ENCODE results near the gene NCEH1.

- TF ChIP-seq, protein P1, sequence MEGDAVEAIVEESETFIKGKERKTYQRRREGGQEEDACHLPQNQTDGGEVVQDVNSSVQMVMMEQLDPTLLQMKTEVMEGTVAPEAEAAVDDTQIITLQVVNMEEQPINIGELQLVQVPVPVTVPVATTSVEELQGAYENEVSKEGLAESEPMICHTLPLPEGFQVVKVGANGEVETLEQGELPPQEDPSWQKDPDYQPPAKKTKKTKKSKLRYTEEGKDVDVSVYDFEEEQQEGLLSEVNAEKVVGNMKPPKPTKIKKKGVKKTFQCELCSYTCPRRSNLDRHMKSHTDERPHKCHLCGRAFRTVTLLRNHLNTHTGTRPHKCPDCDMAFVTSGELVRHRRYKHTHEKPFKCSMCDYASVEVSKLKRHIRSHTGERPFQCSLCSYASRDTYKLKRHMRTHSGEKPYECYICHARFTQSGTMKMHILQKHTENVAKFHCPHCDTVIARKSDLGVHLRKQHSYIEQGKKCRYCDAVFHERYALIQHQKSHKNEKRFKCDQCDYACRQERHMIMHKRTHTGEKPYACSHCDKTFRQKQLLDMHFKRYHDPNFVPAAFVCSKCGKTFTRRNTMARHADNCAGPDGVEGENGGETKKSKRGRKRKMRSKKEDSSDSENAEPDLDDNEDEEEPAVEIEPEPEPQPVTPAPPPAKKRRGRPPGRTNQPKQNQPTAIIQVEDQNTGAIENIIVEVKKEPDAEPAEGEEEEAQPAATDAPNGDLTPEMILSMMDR (IDR thresholded peaks at IDR 0.05), result no peak
- TF ChIP-seq POLR2A (IDR thresholded peaks at IDR 0.05), result no peak
Observed at GRCh38 chr3:172617013-172617706, 93.7 kb downstream of the NCEH1 start.
